Activated T-cell treated with anti-CD3 and anti-CD28 coated beads for 4 hours (primary cell): ENCODE results near the gene SPIRE1.
"Not testable (repeated sequence)": the region's sequence is repeated elsewhere in the genome, so short reads cannot be mapped to it uniquely, and the experiment has no call there.

Experiments used
- DNase-seq: peaks from one replicate; pipeline ENCODE4 v3.0.0-alpha.2; 2020

The SPIRE1 gene

GRCh38 chr18:12598181-12598930 lies 59.6 kb downstream of the SPIRE1 start:
- DNase-seq: no peak

GRCh38 chr18:12597760-12598159 lies 60.1 kb downstream of the SPIRE1 start:
- DNase-seq: no peak

GRCh38 chr18:12595571-12596255 lies 62.2 kb downstream of the SPIRE1 start:
- DNase-seq: no peak

- no peak for DNase-seq
These were observed 64.0 kb downstream of the SPIRE1 start for GRCh38 chr18:12593866-12594265.

- DNase-seq: no peak
These were observed 65.2 kb downstream of the SPIRE1 start for GRCh38 chr18:12592597-12593127.

GRCh38 chr18:12589448-12589847 lies 68.5 kb downstream of the SPIRE1 start:
- DNase-seq: no peak

GRCh38 chr18:12586956-12587355 lies 71.0 kb downstream of the SPIRE1 start:
- DNase-seq: no peak

- no peak for DNase-seq
These were observed 72.7 kb downstream of the SPIRE1 start for GRCh38 chr18:12585218-12585617.

- no peak for DNase-seq
These were observed 77.1 kb downstream of the SPIRE1 start for GRCh38 chr18:12580630-12581342.

- DNase-seq: no peak
These were observed 78.1 kb downstream of the SPIRE1 start for GRCh38 chr18:12579775-12580174.

GRCh38 chr18:12577848-12578247 lies 80.1 kb downstream of the SPIRE1 start:
- DNase-seq: no peak

- no peak for DNase-seq
These were observed 83.3 kb downstream of the SPIRE1 start for GRCh38 chr18:12574494-12575185.

GRCh38 chr18:12571630-12572029 lies 86.3 kb downstream of the SPIRE1 start:
- no peak for DNase-seq

- DNase-seq: no peak
These were observed 88.1 kb downstream of the SPIRE1 start for GRCh38 chr18:12569791-12570190.

- no peak for DNase-seq
These were observed 90.1 kb downstream of the SPIRE1 start for GRCh38 chr18:12567849-12568248.

GRCh38 chr18:12564861-12565260 lies 93.0 kb downstream of the SPIRE1 start:
- DNase-seq: no peak

- no peak for DNase-seq
These were observed 93.5 kb downstream of the SPIRE1 start for GRCh38 chr18:12564378-12564777.

- DNase-seq: not testable (repeated sequence)
These were observed 97.3 kb downstream of the SPIRE1 start for GRCh38 chr18:12560600-12560999.

- no peak for DNase-seq
These were observed 98.6 kb downstream of the SPIRE1 start for GRCh38 chr18:12559319-12559718.

GRCh38 chr18:12556946-12557806 lies 100.7 kb downstream of the SPIRE1 start:
- DNase-seq: no peak

- DNase-seq: no peak
These were observed 103.0 kb downstream of the SPIRE1 start for GRCh38 chr18:12554796-12555388.

GRCh38 chr18:12552879-12553242 lies 105.0 kb downstream of the SPIRE1 start:
- DNase-seq: no peak
